ENCODE results near the gene CBARP. TPM values are rescaled to one million over a fixed set of nuclear protein-coding genes. Genes with fewer than 3 reads are reported as not detected.

CBARP gene
- total RNA-seq, 1 experiment from 2014 or later = 23.8 TPM

DNA sequence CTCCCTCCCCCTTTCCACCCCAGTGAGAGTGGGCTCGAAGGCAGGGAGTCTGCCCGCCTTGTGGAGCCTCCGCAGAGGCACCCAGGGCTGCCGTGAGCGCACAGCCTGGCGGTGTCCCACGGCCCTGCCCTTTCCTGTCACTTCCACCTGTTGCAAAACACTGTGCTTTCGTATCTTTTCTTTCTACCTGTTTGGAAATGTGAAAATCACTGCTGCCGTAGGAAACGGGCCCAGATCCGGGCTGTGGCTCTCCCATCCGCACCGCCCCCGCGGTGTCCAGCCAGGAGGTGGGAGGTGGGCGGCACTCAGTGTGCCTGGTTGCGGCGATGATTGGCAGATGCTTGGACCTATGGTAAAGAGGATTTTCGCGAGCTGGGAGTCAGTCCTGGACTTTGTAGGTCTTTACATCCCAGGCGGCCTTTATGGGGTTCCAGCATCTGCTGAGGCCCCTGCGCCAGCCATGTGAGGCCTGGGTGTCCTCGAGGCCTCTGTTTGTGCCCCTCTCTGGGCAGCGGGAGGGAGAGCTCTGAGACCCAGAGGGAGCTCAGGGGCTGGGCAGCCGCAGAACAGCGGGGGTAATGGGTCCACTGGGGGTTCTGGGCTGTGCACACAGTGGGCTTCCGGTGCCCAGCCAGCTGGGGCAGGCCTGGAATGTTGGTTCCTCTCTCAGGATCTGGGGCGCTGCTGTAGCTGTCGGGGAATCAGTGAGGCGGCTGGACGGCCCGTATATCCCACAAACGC is 26.1 kb downstream of the CBARP start:
- Histone ChIP-seq H4K20me1 (ENCODE audit: insufficient read depth) (no peaks in the 10 kb centered on the region), H3K79me2 (ENCODE audit: insufficient read depth, low read length) (peaks cover 99% of the 10 kb centered on the region), H3K9ac (ENCODE audit: low read length) (no peak overlapping the region), H3K4me2 (ENCODE audit: low read length) (no peak overlapping the region), H3K9me3 (ENCODE audit: control insufficient read depth in 1 of 2, insufficient read depth in 1 of 2, low read depth in 1 of 2, low read length in 2 of 2) (no peaks in the 10 kb centered on the region), H3K4me1 (ENCODE audit: control insufficient read depth in 1 of 2, insufficient read depth in 2 of 2, low read length in 2 of 2) (peaks cover 33 to 74% of the 10 kb centered on the region in 2 experiments), H3K36me3 (ENCODE audit: control insufficient read depth in 1 of 2, insufficient read depth in 2 of 2, low read length in 2 of 2) (peaks cover 2 to 32% of the 10 kb centered on the region in 2 experiments; a peak in 3 of 4 replicates), H3K4me3 (replicated peaks in 1 of 2; ENCODE audit: low read depth in 1 of 2, low read length in 2 of 2) (no peak overlapping the region), H3K27ac (ENCODE audit: low read depth, low read length) (peak overlapping the region; percentile 47; the same call in 1 of the 2 replicates), H3K27me3 (ENCODE audit: insufficient read depth, low read length) (no peaks in the 10 kb centered on the region), H2AFZ (ENCODE audit: low read depth, low read length, poor library complexity, severe bottlenecking) (no peak overlapping the region), H3K9me2 (ENCODE audit: insufficient read depth) (no peaks in the 10 kb centered on the region)
- ChIA-PET POLR2A (no interaction called here), CTCF (no interaction called here), RAD21 (ENCODE audit: low non-redundant PET in 1 of 2, low total read pairs in 2 of 2, uncharacterized antibody in 2 of 2, unreplicated experiment in 2 of 2) (no interaction called here)
- ATAC-seq = peak; percentile 37; the same call in 1 of the 2 replicates
- intact Hi-C loops (cut with micrococcal nuclease) = no loop called here
- TF ChIP-seq CBX3 (IDR thresholded peaks at IDR 0.05; ENCODE audit: low read depth) (no peak), CEBPB (IDR thresholded peaks at IDR 0.05; ENCODE audit: low read depth) (no peak)
- no peak for DNase-seq (ENCODE audit: low read depth, low spot score)
- no TSS peak for BruUV-seq (replicated peaks)

DNA sequence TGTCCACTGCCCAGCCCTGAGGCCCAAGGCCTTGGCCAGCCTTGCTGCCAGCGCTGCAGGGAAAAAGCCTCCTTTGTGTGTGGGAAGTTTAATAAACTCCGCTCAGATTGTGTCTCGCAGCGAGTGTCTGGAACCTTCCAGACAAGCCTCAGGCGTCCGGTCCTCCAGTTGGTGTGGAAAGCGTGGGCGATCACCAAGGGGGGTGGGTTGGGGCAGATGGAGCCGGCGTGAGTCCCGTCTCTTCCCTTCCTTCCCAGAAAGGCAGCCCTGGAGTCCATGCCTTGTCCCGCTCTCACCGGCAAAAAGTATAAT is 27.6 kb downstream of the CBARP start:
- Histone ChIP-seq H4K20me1 (ENCODE audit: insufficient read depth) (no peaks in the 10 kb centered on the region), H3K27ac (ENCODE audit: low read depth, low read length) (peak overlapping the region; percentile 46), H3K27me3 (ENCODE audit: insufficient read depth, low read length) (no peaks in the 10 kb centered on the region), H3K9me3 (ENCODE audit: control insufficient read depth in 1 of 2, insufficient read depth in 1 of 2, low read depth in 1 of 2, low read length in 2 of 2) (no peaks in the 10 kb centered on the region), H3K4me3 (replicated peaks in 1 of 2; ENCODE audit: low read depth in 1 of 2, low read length in 2 of 2) (no peak overlapping the region), H3K9me2 (ENCODE audit: insufficient read depth) (no peaks in the 10 kb centered on the region), H2AFZ (ENCODE audit: low read depth, low read length, poor library complexity, severe bottlenecking) (no peak overlapping the region), H3K4me1 (ENCODE audit: control insufficient read depth in 1 of 2, insufficient read depth in 2 of 2, low read length in 2 of 2) (peaks cover 28 to 64% of the 10 kb centered on the region in 2 experiments), H3K36me3 (ENCODE audit: control insufficient read depth in 1 of 2, insufficient read depth in 2 of 2, low read length in 2 of 2) (peaks cover 2 to 32% of the 10 kb centered on the region in 2 experiments; a peak in 3 of 4 replicates), H3K9ac (ENCODE audit: low read length) (0 out of 2 replicates have a peak overlapping the region, but pooled peaks have one; percentile 11), H3K79me2 (ENCODE audit: insufficient read depth, low read length) (peaks cover 90% of the 10 kb centered on the region), H3K4me2 (ENCODE audit: low read length) (peak overlapping the region; percentile 13; the same call in 1 of the 2 replicates)
- DNase-seq (ENCODE audit: low read depth, low spot score) (no peak), ATAC-seq (no peak)
- TF ChIP-seq EGR1 (IDR thresholded peaks at IDR 0.05; ENCODE audit: low read depth) (no peak), SIN3A (IDR thresholded peaks at IDR 0.05; ENCODE audit: low read depth) (no peak), FOSL1 (IDR thresholded peaks at IDR 0.05; ENCODE audit: low read depth) (no peak), POLR2A (IDR thresholded peaks at IDR 0.05; ENCODE audit: borderline replicate concordance, extremely low read depth, insufficient read depth, insufficient read length) (no peak), ELF1 (IDR thresholded peaks at IDR 0.05; ENCODE audit: borderline replicate concordance, low read depth) (no peak), ZNF274 (IDR thresholded peaks at IDR 0.05; ENCODE audit: low read depth, low read length) (no peak), SP1 (IDR thresholded peaks at IDR 0.05; ENCODE audit: low read depth) (no peak), ATF3 (IDR thresholded peaks at IDR 0.05) (no peak), EZH2phosphoT487 (IDR thresholded peaks at IDR 0.05; ENCODE audit: borderline replicate concordance) (no peak), SRF (IDR thresholded peaks at IDR 0.05; ENCODE audit: low read depth) (no peak), CEBPB (IDR thresholded peaks at IDR 0.05; ENCODE audit: low read depth) (no peak), TCF7L2 (IDR thresholded peaks at IDR 0.05; ENCODE audit: borderline replicate concordance, extremely low read depth, insufficient read depth, insufficient read length) (no peak), ZFX (IDR thresholded peaks at IDR 0.05) (no peak), RAD21 (IDR thresholded peaks at IDR 0.05; ENCODE audit: low read depth) (no peak), CBX3 (IDR thresholded peaks at IDR 0.05; ENCODE audit: low read depth) (no peak)
- TF ChIP-seq, protein P1, sequence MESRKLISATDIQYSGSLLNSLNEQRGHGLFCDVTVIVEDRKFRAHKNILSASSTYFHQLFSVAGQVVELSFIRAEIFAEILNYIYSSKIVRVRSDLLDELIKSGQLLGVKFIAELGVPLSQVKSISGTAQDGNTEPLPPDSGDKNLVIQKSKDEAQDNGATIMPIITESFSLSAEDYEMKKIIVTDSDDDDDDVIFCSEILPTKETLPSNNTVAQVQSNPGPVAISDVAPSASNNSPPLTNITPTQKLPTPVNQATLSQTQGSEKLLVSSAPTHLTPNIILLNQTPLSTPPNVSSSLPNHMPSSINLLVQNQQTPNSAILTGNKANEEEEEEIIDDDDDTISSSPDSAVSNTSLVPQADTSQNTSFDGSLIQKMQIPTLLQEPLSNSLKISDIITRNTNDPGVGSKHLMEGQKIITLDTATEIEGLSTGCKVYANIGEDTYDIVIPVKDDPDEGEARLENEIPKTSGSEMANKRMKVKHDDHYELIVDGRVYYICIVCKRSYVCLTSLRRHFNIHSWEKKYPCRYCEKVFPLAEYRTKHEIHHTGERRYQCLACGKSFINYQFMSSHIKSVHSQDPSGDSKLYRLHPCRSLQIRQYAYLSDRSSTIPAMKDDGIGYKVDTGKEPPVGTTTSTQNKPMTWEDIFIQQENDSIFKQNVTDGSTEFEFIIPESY (IDR thresholded peaks at IDR 0.05; ENCODE audit: extremely low read depth, insufficient replicate concordance, low read length) = no peak
- ChIA-PET CTCF (no interaction called here), POLR2A (no interaction called here), RAD21 (ENCODE audit: low non-redundant PET in 1 of 2, low total read pairs in 2 of 2, uncharacterized antibody in 2 of 2, unreplicated experiment in 2 of 2) (interaction anchor here in 1 of 2 experiments (0.6 kb wide), 1 partner anchor 416 kb away, joined by 3 read pairs; no protein-coding TSS in a partner anchor)
- no TSS peak for BruUV-seq (replicated peaks)
- intact Hi-C loops (cut with micrococcal nuclease) = no loop called here
